HG03442 (cell line): Measurements from ENCODE around the gene SAA4.
A peak's percentile ranks its signal among the peaks of the same experiment; 100 is the strongest.
"Not testable (repeated sequence)": the region's sequence is repeated elsewhere in the genome, so short reads cannot be mapped to it uniquely, and the experiment has no call there.

Experiments used
- ATAC-seq: cut with Tn5 transposase; IDR thresholded peaks from one replicate; pipeline ENCODE4 v1.9.1; 2021; ENCODE audit warnings: mild to moderate bottlenecking, moderate library complexity; ENCODE audit not compliant: unreplicated experiment

The SAA4 gene, protein sequence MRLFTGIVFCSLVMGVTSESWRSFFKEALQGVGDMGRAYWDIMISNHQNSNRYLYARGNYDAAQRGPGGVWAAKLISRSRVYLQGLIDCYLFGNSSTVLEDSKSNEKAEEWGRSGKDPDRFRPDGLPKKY

DNA sequence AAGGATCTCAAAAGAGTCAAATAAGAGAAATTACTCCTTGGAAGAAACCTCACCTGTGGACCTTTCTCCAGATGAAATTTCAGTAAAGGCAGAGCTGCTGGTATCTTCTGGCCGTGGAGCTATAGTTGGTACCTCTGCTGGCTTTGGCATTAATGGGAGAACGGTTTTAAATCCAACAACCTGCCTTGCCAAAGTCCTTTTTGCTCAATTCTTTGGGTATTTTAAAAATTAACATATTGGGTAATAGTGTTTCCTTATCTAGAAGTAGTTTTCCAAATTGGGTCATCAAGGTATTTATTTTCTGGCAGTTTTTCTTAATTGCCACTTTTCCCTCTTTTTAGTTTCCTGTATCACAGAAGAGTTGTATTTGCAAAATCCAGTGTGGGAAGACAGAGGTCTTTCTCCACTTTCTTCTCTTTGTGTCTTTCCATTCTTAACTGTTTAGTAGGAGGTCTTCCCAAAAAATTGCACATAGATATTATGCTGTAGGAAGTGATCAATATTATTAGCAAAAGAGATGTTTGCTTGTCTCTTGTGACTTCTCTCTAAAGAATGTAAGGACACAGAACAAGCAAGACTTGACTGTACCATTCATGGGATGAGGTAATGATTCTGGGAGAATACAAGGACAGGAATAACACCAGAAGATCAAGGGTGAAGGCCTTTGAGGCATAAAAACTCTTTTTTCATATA is at the start of gene SAA4:
TSS of gene SAA4 (minus strand) at position 139 of the 693 bp plus-strand sequence. CDS start 876 bp downstream, outside the sequence.
- ATAC-seq: no peak

DNA sequence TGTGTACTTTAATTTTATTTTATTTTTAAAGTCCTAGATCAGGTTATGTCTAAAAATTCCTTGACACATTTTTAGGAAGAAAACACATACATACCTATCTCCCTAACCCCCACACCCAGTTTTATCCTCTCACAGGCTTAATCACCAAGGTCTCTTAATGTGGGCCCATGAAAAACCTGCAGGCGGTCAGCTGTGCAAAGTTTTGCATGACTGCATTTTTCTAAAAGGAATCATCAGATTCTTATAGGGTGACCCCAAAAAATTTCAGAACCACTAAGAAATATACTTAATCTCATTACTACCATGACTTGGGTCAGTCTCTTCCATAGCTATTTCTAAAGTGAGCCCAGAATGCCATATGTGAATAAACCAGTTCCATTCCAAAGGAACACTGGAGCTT is 49.2 kb upstream of the SAA4 start:
- ATAC-seq: no peak

DNA sequence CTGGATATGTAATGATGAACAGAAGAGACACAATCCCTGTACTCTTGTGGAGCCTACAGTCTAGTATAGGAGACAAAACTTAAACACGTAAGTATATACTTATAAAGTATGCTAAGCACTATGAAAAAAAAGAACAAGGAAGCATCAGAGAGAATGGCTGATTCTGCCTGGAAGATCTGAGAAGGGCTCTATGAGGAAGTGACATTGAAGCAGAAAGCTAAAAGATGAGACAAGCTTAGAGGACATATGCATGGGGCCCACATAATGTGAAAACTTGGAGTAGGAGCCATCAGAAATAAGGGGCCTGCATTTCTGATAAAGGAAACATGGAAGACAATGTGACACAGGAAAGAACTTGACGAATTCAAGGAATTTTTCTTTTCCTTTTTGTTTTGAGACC is 46.0 kb upstream of the SAA4 start:
- no peak for ATAC-seq

DNA sequence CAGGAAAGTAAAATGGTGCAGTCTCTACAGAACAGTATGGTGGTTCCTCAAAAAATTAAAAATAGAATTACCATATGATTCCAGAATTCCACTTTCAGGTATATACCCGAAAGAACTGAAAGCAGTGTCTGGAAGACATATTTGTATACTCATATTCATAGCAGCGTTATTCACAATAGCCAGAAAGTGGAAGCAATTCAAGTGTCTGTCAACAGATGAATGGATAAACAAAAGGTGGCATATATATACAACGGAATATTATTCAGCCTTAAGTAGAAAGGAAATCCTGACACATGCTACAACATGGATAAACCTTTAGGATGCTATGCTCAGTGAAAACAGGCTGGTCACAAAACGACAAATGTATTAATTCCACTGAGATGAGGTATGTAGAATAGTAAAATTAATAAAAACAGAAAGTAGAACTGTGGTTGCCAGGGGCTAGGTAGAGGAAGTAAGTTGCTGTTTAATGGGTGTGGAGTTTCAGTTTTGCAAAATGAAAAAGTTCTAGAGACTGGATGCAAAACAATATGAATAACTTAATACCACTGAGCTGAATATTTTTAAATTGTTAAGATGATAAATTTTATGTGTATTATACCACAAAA is 43.9 kb upstream of the SAA4 start:
- peak; percentile 86 for ATAC-seq

DNA sequence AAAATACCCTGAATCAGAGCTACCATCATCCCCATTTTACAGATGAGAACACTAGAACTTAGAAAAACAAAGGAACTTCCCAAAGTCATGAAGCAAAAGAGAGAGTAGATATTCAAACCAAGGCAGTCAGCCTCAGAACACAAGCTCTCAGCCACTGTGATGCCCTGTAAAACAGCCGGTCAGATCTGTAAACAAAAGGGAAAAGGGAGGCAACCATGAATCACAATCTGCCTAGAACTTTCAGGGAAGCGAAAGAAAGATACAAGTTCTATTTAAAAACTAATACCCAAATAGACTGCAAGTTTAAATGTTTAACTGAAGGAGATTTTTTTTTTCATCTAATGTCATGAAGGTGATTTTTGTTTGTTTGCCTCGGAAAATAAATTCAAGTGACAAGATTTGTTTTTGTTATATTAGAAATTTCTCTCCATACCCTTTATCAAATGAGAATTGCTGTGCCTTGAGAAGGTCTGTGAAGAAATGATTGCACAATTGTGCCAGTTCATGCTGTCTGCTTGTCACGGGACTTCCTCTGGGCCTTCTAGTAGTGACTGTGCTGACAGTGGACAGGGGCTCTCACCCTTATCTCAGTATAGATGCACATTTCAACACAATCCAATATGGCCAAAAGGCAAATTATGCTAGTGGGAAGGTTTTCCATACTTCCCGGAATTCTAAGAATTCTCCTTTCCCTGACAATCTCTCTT is 41.1 kb upstream of the SAA4 start:
- no peak for ATAC-seq

DNA sequence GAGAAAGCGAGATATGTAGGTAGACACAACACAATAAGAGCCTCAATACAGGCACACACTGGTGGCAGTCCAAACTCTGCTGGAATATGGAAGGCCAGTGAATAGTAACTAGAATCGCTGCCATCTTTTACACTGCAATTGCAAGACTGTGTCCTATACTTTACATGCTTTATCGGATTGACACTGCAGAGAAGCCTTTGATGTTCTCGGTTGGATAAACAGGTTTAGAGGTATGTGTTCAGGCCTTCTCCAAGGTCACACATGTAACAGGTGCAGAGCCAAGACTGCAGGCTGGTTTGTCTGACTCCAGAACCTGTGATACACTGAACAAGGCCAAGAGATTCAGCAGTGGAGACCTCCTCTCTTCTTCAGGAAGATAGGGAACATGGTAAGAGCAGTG is 34.6 kb upstream of the SAA4 start:
- no peak for ATAC-seq

DNA sequence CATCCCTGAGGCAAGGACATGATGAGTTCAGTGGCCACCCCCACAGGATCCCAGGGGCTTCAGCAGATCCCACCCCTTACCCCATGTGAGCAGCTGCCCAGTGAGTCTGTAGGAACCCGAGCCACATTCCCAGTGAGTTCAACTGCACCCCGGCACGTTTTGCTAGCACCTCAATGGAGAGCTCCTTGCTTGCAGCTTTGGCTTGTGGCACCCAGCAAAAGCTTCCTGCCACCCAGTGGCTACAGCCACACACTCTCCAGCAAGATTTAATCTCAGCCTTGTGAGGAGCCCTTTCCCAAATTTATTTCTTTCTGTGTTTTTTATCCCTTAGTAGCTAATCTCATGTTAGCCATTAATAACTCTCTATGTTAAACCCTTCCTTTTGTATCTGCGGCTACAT is 33.5 kb upstream of the SAA4 start:
- no peak for ATAC-seq

DNA sequence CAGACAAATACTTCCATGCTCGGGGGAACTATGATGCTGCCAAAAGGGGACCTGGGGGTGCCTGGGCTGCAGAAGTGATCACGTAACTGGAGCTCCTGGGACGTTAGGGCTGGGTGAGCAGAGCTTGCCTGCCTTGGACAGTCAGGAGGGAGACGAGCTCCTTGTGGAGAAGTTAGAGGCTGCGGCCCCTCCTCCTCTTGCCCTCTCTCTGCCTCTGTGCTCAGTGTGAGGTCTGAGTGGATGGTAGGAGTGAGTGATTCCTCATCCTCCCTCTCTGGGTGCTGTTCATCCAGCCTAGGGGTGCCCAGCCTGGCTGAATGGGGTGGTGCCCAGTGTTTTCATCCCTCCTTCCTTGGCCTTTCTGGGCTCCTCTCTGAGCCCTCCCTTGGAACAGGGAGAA is 32.6 kb upstream of the SAA4 start:
- not testable (repeated sequence) for ATAC-seq

DNA sequence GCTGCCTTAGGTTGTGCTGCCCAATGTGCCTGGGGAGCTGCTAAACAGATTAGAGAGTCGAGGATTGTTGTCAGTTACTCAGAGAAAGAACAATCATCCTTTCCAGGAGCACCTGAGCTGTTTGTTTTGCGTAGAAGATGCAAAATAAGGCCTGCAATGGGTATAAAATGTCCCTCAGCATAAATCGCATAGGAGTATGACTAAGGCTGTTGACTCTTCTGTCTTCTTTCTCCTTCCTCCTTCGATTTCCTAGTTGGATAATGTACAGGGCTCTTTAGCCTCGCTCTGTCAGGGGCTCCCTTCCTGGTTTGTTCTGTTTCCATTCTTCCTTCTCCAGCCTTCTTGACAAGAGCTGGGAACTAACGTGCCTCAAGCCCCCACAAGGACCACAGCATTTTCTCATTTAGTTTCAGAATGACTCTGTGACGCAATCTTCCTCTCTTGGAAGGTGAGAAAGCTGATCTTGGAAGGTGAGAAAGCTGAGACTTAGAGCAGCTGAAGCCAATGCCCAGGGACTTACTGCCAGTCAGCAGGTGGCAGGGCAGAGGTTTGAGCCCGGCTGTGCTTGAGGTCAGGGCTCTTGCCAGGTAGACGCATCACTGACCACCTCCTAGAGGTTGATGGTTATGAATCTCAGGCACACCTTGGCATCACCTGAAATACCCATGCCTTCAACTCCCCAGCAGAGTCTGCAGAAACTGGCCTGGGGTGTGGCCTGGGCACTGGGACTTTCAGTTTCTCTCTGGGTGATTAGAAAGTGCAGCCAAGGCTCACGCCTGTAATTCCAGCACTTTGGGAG is 30.9 kb upstream of the SAA4 start:
- peak; percentile 58 for ATAC-seq

DNA sequence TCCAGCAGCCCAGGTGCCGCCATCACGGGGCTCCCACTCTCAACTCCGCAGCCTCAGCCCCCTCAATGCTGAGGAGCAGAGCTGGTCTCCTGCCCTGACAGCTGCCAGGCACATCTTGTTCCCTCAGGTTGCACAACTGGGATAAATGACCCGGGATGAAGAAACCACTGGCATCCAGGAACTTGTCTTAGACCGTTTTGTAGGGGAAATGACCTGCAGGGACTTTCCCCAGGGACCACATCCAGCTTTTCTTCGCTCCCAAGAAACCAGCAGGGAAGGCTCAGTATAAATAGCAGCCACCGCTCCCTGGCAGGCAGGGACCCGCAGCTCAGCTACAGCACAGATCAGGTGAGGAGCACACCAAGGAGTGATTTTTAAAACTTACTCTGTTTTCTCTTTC is 29.3 kb upstream of the SAA4 start, which contains the start of gene SAA1:
TSS of gene SAA1 (plus strand) at position 316 of the 400 bp plus-strand sequence. CDS start 624 bp downstream, outside the sequence.
- no peak for ATAC-seq

DNA sequence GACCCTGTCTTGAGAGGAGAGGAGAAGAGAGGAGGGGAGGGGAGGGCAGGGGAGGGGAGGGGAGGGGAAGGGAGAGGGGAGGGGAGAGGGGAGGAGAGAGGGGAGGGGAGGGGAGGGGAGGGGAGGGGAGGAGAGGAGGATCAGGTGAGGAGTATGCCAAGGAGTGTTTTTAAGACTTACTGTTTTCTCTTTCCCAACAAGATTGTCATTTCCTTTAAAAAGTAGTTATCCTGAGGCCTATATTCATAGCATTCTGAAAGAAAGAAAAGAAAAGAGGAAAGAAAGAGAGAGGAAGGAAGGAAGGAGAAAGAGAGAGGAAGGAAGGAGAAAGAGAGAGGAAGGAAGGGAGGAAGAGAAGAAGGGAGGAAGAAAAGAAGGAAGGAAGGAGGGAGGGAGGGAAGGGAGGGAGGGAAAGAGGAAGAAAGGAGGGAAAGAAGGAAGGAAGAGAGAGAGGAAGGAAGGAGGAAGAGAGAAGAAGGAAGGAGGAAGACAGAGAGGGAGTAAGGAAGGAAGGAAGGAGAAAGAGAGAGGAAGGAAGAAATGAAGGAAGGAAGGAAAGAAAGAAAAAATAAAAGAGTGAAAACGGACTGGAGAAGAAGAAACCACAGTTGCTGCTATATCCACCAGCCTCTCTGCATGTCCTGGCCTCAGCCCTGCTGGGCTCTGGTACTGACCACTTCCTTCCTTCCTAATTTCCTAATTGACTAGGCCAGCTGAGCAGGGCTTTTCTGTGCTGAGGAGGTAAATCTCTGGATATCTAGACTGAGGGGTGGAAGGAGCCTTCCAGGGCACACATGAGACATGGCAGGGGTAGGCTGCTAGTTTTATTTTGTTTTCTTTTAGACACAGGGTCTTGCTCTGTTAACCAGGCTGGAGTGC is 28.3 kb upstream of the SAA4 start:
- ATAC-seq: no peak

DNA sequence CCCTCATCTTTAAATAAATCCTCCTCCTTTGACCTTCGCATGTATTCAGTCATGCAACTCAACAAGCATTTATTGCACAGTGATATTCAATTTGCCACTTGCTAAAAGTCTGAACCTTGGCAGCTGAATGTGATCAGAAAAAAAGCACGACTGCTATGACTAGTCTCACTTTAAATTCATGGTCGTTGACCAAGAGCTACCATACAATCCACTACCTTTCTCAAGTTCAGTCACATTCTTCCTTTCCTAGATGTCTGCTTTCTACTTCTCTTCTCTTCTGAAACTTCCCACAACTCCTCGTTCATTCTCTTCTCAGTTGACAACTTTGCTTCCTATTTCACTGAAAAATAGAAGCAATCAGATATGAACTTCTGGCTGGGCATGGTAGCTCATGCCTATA is 27.4 kb upstream of the SAA4 start:
- ATAC-seq: no peak

DNA sequence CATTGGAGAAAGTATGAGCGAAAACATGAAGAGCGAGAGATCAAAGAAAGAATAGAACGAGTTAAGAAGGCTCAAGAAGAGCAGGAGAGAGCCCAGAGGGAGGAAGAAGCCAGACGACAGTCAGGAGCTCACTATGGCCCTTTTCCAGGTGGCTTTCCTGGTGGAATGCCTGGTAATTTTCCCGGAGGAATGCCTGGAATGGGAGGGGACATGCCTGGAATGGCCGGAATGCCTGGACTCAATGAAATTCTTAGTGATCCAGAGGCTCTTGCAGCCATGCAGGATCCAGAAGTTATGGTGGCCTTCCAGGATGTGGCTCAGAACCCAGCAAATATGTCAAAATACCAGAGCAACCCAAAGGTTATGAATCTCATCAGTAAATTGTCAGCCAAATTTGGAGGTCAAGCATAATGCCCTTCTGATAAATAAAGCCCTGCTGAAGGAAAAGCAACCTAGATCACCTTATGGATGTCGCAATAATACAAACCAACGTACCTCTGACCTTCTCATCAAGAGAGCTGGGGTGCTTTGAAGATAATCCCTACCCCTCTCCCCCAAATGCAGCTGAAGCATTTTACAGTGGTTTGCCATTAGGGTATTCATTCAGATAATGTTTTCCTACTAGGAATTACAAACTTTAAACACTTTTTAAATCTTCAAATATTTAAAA is 26.2 kb upstream of the SAA4 start:
- not testable (repeated sequence) for ATAC-seq

DNA sequence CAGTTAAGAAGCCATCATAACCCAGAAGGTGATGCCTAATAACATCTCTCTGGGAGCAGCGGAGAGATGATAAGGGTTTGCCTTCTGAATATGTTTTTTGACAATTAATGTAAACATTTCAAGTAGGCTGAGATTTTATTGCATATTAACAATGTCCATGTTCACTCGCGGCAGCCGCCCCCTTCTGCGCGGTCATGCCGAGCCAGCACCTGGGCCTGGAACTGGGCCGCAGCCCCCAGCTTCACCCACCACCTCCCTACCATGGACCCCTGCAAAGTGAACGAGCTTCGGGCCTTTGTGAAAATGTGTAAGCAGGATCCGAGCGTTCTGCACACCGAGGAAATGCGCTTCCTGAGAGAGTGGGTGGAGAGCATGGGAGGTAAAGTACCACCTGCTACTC is 25.1 kb upstream of the SAA4 start:
- ATAC-seq: no peak

DNA sequence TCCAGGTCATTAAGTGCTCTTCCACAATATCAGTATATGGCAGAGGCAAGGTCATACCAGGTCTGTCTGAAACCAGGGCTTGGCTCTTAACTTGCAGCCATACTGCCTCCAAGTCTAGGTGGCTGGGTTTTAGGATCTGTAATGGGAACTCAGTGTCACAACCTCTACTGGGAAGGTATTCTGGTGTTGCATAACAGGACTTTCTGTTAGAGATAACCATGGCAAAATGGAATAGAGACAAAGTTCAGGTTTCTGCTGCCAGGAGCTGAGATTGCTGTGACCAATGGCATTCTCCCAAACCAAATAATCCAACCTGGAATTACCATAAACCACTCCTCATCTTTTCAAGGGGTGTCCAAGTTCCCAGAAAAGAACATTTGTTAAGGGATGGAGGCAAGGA is 22.7 kb upstream of the SAA4 start:
- ATAC-seq: no peak

DNA sequence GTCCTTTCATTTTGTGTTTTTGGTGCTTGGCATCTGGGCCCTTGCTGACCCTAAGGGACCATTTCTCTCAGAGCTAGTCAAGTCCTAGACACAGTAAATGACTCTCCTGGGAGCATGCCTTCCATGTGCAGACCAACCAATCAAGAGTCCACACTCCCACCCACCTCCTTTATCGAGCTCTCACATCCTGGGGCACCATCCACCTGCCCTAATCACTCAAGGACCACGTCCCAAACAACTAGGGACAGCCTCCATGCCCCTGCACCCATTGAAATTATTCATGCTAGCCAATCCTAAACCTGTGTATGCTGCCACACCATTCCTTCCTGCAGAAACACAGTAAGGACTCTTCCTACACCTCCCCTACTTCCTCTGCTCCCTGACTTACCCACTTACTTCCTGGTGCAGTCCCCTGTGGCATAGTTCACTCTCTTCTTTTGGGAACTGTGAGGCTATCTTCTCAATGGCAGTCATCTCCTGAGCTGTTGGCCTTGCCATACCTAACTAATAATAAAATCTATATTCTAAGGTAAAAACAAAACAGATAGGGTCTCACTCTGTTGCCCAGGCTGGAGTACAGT is 18.3 kb upstream of the SAA4 start:
- no peak for ATAC-seq

DNA sequence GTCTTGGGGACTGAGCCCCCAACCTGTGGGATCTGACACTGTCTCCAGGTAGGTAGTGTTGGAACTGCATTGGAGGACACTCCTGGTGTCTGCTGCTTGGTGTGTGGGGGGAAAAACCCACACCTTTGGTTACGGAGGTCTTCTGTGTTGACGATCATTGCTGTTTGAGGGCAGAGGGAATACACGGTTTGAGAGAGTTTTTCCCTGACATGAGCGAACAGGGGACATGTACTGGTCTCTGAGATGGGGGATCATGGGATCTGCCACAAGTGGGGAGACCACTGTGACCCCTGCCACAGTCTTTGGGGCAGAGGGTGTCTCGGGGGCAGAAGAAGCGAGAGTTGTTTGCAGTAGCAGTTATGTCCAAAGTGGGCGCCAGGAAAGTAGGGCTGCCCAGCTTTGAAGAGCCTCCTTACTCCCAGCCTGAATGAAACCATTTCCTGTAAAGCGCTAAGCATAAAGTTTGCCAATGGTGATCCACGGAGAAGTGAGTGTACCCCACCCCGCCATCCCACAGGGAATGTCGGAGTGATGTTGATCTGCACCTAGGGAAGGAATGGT is 17.3 kb upstream of the SAA4 start:
- ATAC-seq: no peak

DNA sequence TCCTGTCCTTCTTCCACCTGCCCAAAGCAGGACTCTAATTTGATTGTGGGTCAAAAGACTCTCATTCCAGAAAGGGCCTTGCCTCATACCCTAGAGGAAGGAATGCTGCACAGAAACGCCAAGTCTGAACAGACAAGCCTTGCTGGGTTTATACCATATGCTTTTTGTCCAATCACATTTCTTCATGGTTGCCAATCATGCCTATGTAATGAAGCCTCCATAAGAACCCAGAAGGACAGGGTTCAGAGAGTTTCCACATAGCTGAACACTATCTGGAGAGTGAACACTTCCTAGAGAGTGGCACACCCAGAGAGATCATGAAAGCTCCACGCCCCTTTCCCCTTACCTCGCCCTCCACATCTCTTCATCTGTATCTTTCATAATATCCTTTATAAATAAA is 16.6 kb upstream of the SAA4 start:
- ATAC-seq: no peak

DNA sequence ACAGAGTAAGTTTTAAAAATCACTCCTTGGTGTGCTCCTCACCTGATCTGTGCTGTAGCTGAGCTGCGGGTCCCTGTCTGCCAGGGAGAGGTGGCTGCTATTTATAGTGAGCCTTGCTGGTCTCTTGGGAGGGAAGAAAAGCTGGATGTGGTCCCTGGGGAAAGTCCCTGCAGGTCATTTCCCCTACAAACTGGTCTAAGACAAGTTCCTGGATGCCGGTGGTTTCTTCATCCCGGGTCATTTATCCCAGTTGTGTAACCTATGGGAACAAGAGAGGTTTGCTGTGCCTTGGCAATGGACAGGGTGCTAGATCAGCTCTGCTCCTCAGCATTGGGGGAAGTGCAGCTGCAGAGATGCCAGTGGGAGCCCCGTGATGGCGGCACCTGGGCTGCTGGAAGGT is 12.0 kb upstream of the SAA4 start, which contains the start of gene SAA2:
TSS of gene SAA2 (minus strand) at position 108 of the 400 bp plus-strand sequence. CDS start 657 bp downstream, outside the sequence.
- no peak for ATAC-seq
